ENCODE results near the gene ZC3HAV1.

The ZC3HAV1 gene

GRCh38 chr7:139071680-139072079, 37.8 kb downstream of the ZC3HAV1 start:
- H3K36me3 Mint-ChIP-seq (ENCODE audit: low read depth): peaks cover 25% of the 10 kb centered on the region
- peaks cover 9% of the 10 kb centered on the region for H3K9me3 Mint-ChIP-seq
- no peaks in the 10 kb centered on the region for H3K4me1 Mint-ChIP-seq
- H3K4me3 Mint-ChIP-seq: no peak overlapping the region
- no peak overlapping the region for H3K27ac Mint-ChIP-seq
- no peaks in the 10 kb centered on the region for H3K27me3 Mint-ChIP-seq (ENCODE audit: low read depth)
- TF ChIP-seq, protein P1, sequence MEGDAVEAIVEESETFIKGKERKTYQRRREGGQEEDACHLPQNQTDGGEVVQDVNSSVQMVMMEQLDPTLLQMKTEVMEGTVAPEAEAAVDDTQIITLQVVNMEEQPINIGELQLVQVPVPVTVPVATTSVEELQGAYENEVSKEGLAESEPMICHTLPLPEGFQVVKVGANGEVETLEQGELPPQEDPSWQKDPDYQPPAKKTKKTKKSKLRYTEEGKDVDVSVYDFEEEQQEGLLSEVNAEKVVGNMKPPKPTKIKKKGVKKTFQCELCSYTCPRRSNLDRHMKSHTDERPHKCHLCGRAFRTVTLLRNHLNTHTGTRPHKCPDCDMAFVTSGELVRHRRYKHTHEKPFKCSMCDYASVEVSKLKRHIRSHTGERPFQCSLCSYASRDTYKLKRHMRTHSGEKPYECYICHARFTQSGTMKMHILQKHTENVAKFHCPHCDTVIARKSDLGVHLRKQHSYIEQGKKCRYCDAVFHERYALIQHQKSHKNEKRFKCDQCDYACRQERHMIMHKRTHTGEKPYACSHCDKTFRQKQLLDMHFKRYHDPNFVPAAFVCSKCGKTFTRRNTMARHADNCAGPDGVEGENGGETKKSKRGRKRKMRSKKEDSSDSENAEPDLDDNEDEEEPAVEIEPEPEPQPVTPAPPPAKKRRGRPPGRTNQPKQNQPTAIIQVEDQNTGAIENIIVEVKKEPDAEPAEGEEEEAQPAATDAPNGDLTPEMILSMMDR (IDR thresholded peaks at IDR 0.05; ENCODE audit: unreplicated experiment in 3 of 3): no peak

DNA sequence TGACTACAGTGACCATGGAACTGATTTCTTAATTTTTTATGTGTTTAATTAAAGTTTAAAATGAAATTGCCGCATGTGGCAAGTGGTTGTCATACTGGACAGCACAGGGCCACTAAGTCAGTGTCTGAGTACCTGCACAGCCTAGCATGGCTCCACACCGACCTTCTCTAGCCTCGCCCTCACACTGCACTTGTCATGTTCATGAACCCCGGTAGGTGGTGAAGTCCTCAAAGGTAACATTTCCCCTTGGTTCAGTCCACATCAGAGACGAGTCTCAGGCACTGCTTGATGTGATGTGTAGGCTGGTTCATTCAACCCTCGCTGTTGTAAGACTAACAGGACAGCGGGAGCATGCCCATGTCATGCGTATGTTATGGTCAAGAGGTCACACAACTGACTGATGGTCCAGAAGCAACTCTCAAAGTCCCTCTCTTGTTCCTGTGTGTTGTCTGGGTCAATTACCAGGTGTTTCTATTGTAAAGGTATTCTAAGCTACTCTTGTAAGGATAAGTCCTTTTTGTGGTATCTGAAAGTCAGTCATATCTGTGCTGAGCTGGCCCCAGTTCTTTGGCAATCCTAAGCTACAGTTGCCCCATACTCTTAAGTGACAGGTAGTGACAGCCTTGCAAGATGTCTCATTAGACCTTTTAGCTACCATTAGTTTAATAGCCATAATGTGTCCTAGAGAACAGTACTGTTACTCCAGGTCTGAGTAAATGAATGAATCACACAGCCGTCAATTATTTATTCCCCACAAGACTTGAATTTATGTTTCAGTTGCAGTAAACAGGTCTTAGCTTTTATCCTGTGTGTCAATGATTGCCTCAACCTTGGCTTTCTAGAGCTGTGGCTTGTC, 40.7 kb downstream of the ZC3HAV1 start:
- Mint-ChIP-seq H3K27ac (no peak overlapping the region), H3K4me3 (no peak overlapping the region), H3K27me3 (ENCODE audit: low read depth) (no peaks in the 10 kb centered on the region), H3K4me1 (no peaks in the 10 kb centered on the region), H3K9me3 (peaks cover 9% of the 10 kb centered on the region), H3K36me3 (ENCODE audit: low read depth) (peaks cover 31% of the 10 kb centered on the region)
- TF ChIP-seq, protein P1 (IDR thresholded peaks at IDR 0.05; ENCODE audit: unreplicated experiment in 3 of 3): no peak

DNA sequence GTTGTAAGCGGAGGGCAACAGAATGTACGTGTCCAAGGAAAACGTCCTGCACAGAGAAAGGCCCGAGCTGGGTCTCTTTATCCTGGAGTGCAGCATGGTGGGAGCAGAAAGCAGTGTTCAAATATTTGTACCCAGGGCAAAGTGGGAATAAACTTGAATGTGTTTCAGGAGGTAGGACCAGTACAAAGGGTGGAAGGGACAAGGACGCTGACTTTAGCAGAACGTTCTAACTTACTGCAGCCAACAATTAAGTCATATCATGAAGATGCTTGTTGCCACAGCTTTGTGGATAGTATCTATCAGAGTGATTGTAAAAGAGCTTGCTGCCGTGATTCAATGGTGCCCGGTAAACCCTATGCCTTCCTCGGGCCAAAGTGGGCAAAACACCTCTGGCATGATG, 43.2 kb downstream of the ZC3HAV1 start:
- Mint-ChIP-seq H3K36me3 (ENCODE audit: low read depth) (peaks cover 27% of the 10 kb centered on the region), H3K27me3 (ENCODE audit: low read depth) (no peaks in the 10 kb centered on the region), H3K4me3 (no peak overlapping the region), H3K9me3 (peaks cover 9% of the 10 kb centered on the region), H3K4me1 (peaks cover under 1% of the 10 kb centered on the region), H3K27ac (no peak overlapping the region)
- TF ChIP-seq, protein P1 (IDR thresholded peaks at IDR 0.05; ENCODE audit: unreplicated experiment in 3 of 3): no peak

DNA sequence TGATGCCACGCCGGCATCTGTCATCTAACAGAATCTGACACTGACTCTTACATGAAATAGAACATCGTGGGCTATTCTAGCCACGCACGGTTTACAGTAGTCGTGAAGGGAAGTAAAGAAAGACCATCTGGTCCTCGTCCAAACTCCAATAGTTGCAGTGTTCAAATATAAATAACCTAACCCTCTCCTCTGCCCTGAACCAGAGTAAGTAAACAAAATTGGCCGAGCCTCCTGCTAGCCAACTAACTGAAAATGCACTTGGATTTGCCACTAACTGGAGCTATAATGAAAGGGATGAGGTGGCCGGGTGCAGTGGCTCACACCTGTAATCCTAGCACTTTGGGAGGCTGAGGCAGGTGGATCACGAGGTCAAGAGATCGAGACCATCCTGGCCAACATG, 44.2 kb downstream of the ZC3HAV1 start:
- H3K4me1 Mint-ChIP-seq: peaks cover 7% of the 10 kb centered on the region
- H3K27me3 Mint-ChIP-seq (ENCODE audit: low read depth): no peaks in the 10 kb centered on the region
- peaks cover 9% of the 10 kb centered on the region for H3K9me3 Mint-ChIP-seq
- no peak overlapping the region for H3K4me3 Mint-ChIP-seq
- H3K36me3 Mint-ChIP-seq (ENCODE audit: low read depth): peaks cover 27% of the 10 kb centered on the region
- TF ChIP-seq, protein P1 (IDR thresholded peaks at IDR 0.05; ENCODE audit: unreplicated experiment in 3 of 3): no peak
- H3K27ac Mint-ChIP-seq: no peak overlapping the region

DNA sequence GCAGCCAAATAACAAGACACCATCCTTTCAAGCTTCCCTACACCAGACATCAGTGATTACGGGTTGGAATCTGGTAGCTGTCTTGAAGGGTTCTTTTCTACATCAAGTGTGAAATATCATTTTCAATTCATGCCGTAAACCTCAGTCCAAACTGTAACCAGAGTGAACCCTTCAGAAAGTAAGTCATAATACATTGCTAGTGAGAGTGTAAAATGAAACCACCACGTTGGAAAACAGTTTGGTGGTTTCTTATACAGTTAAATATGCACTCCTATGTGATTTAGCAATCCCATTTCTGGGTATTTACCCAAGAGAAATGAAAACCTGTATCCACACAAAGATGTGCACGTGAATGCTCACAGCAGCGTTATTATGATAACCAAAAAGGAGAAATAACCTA, 48.1 kb downstream of the ZC3HAV1 start:
- no peak overlapping the region for H3K27ac Mint-ChIP-seq
- H3K4me3 Mint-ChIP-seq: no peak overlapping the region
- H3K4me1 Mint-ChIP-seq: peaks cover 13% of the 10 kb centered on the region
- H3K36me3 Mint-ChIP-seq (ENCODE audit: low read depth): peaks cover 8% of the 10 kb centered on the region
- no peaks in the 10 kb centered on the region for H3K9me3 Mint-ChIP-seq
- TF ChIP-seq, protein P1 (IDR thresholded peaks at IDR 0.05; ENCODE audit: unreplicated experiment in 3 of 3): no peak
- no peaks in the 10 kb centered on the region for H3K27me3 Mint-ChIP-seq (ENCODE audit: low read depth)

Data from nephron (organoid).